Liver (tissue), 9 donors: ENCODE data around the gene SPDEF. TPM values are rescaled to one million over a fixed set of nuclear protein-coding genes. Genes with fewer than 3 reads are reported as not detected.

Source experiments
- DNase-seq: peaks from one replicate; pipeline ENCODE4 v3.0.0-alpha.2; 2017; ENCODE audit warnings: low spot score
- H3K27ac ChIP-seq, 2 donors: one replicate each; pipeline ENCODE4 v1.7.0; 2013; ENCODE audit warnings: inconsistent platforms in 2 of 2, low read length in 2 of 2, control low read depth in 1 of 2, low read depth in 1 of 2, mild to moderate bottlenecking in 1 of 2
- H3K27me3 ChIP-seq, 4 donors: one replicate each; pipeline versions ENCODE4 v1.6.1 to v1.7.0; 2013; ENCODE audit warnings: low read length in 3 of 4, inconsistent platforms in 1 of 4, mild to moderate bottlenecking in 1 of 4, moderate library complexity in 1 of 4; ENCODE audit not compliant: control insufficient read depth in 4 of 4, insufficient read depth in 4 of 4
- H3K36me3 ChIP-seq, 4 donors: one replicate each; pipeline versions ENCODE4 v1.6.1 to v1.7.0; 2013; ENCODE audit warnings: low read length in 3 of 4, mild to moderate bottlenecking in 3 of 4, low read depth in 1 of 4, moderate library complexity in 1 of 4; ENCODE audit not compliant: control insufficient read depth in 4 of 4, insufficient read depth in 3 of 4
- H3K4me1 ChIP-seq, 4 donors: one replicate each; pipeline versions ENCODE4 v1.6.1 to v1.7.0; 2013; ENCODE audit warnings: low read length in 3 of 4, mild to moderate bottlenecking in 3 of 4, moderate library complexity in 1 of 4; ENCODE audit not compliant: control insufficient read depth in 4 of 4, insufficient read depth in 4 of 4
- H3K4me3 ChIP-seq, 3 donors: one replicate each; pipeline versions ENCODE4 v1.6.1 to v1.7.0; 2013; ENCODE audit warnings: low read length in 3 of 3, control low read depth in 1 of 3, low read depth in 1 of 3, mild to moderate bottlenecking in 1 of 3
- H3K9ac ChIP-seq, 2 donors: one replicate each; pipeline ENCODE4 v1.7.0; 2013; ENCODE audit warnings: low read length in 2 of 2, mild to moderate bottlenecking in 2 of 2, moderate library complexity in 2 of 2, control low read depth in 1 of 2, low read depth in 1 of 2
- H3K9me3 ChIP-seq, 4 donors: one replicate each; pipeline versions ENCODE4 v1.6.1 to v1.7.0; 2013; ENCODE audit warnings: low read length in 3 of 4; ENCODE audit not compliant: control insufficient read depth in 4 of 4
- ATF3 ChIP-seq: IDR thresholded peaks from 2 replicates; pipeline ENCODE4 v1.6.1; 2016; ENCODE audit warnings: antibody characterized with exemption
- EGR1 ChIP-seq, 2 donors: IDR thresholded peaks; 2 replicates each; pipeline ENCODE4 v1.6.1; 2016 to 2018; ENCODE audit warnings: antibody characterized with exemption in 2 of 2, low read depth in 2 of 2
- FOXA1 ChIP-seq: IDR thresholded peaks from 2 replicates; pipeline ENCODE4 v1.6.1; 2016; ENCODE audit warnings: antibody characterized with exemption
- FOXA2 ChIP-seq: IDR thresholded peaks from 2 replicates; pipeline ENCODE4 v1.6.1; 2016; ENCODE audit warnings: antibody characterized with exemption
- GABPA ChIP-seq, 2 donors: IDR thresholded peaks in 1 of 2; conservative IDR thresholded peaks in 1 of 2; 2 replicates each; pipeline ENCODE4 v1.6.1; 2016; ENCODE audit warnings: antibody characterized with exemption in 2 of 2, mild to moderate bottlenecking in 1 of 2, moderate library complexity in 1 of 2
- HNF4A ChIP-seq, 2 donors: conservative IDR thresholded peaks; 2 replicates each; pipeline ENCODE4 v1.6.1; 2016; ENCODE audit warnings: antibody characterized with exemption in 2 of 2, mild to moderate bottlenecking in 2 of 2
- HNF4G ChIP-seq: IDR thresholded peaks from 2 replicates; pipeline ENCODE4 v1.6.1; 2016; ENCODE audit warnings: antibody characterized with exemption
- JUND ChIP-seq, 2 donors: IDR thresholded peaks; 2 replicates each; pipeline ENCODE4 v1.6.1; 2016; ENCODE audit warnings: antibody characterized with exemption in 2 of 2
- MAX ChIP-seq: IDR thresholded peaks from 2 replicates; pipeline ENCODE4 v1.6.1; 2016; ENCODE audit warnings: antibody characterized with exemption
- RAD21 ChIP-seq, 2 donors: IDR thresholded peaks; 2 replicates each; pipeline ENCODE4 v1.6.1; 2016; ENCODE audit warnings: antibody characterized with exemption in 2 of 2, mild to moderate bottlenecking in 2 of 2
- RXRA ChIP-seq, 2 donors: IDR thresholded peaks; 2 replicates each; pipeline ENCODE4 v1.6.1; 2017 to 2018; ENCODE audit warnings: antibody characterized with exemption in 2 of 2, mild to moderate bottlenecking in 1 of 2
- SP1 ChIP-seq: IDR thresholded peaks from 2 replicates; pipeline ENCODE4 v1.6.1; 2018; ENCODE audit warnings: antibody characterized with exemption, mild to moderate bottlenecking
- YY1 ChIP-seq: IDR thresholded peaks from 2 replicates; pipeline ENCODE4 v1.6.1; 2016; ENCODE audit warnings: antibody characterized with exemption, mild to moderate bottlenecking
- ZBTB33 ChIP-seq: IDR thresholded peaks from 2 replicates; pipeline ENCODE4 v1.6.1; 2016; ENCODE audit warnings: antibody characterized with exemption
- WGBS: extraction: QIAGEN DNeasy Blood & Tissue Kit; methylation state at CpG from one replicate; pipeline ENCODE4 v1.1.7; 2013; 5-methylcytosine and 5-hydroxymethylcytosine counted together
- polyA plus RNA-seq, 2 donors: library from polyadenylated mRNA; stranded (reverse) in 1 of 2; unstranded in 1 of 2; fragments of 200-250 nt in 1 of 2; fragments of >200 nt in 1 of 2; fragmentation: Nextera tagmentation in 1 of 2; extraction: Ambion mirVana in 1 of 2; gene quantifications; one replicate each; pipeline versions ENCODE4 v1.2.1 to v1.2.3, GENCODE V29; 2013 to 2015
- total RNA-seq, 2 donors: library from RNA; depleted of rRNA; stranded (reverse); fragments of >200 nt; gene quantifications; one replicate each; pipeline ENCODE4 v1.2.3, GENCODE V29; 2014
- donor health status: healthy.
- donor health status: healthy.
- donor health status: healthy.
- donor health status: healthy.
- donor health status: healthy.

Gene SPDEF
- total and polyA plus RNA-seq, 4 donors = 0.05 to 0.09 TPM; not detected in 2

- H3K36me3 ChIP-seq = peaks cover 6 to 21% (median 6%) of the 10 kb centered on the region in 4 donors
- no peaks in the 10 kb centered on the region for H3K4me1 ChIP-seq
- H3K9me3 ChIP-seq = no peaks in the 10 kb centered on the region
- H3K9ac ChIP-seq = no peak overlapping the region
- no peak overlapping the region for H3K4me3 ChIP-seq
- 90% methylated on average over 2 of the region's 2 CpGs for WGBS
- no peak for TF ChIP-seq ZBTB33
- TF ChIP-seq YY1 = no peak
- TF ChIP-seq RAD21 (IDR thresholded peaks at IDR 0.05) = no peak
- no peak for TF ChIP-seq FOXA1
- no peak for TF ChIP-seq HNF4A (conservative IDR thresholded peaks at IDR 0.05)
- TF ChIP-seq GABPA (IDR thresholded peaks at IDR 0.05 in 1 of 2, conservative IDR thresholded peaks at IDR 0.05 in 1 of 2) = no peak
- no peak overlapping the region for H3K27ac ChIP-seq
- no peak for DNase-seq
- H3K27me3 ChIP-seq = no peaks in the 10 kb centered on the region
Measured at GRCh38 chr6:34585108-34585507, 29.0 kb upstream of the SPDEF start.

GRCh38 chr6:34584694-34585093 is 28.6 kb upstream of the SPDEF start:
- no peak overlapping the region for H3K27ac ChIP-seq
- no peak overlapping the region for H3K9ac ChIP-seq
- peaks cover 4 to 18% (median 6%) of the 10 kb centered on the region in 4 donors for H3K36me3 ChIP-seq
- no peak overlapping the region for H3K4me3 ChIP-seq
- no peak for TF ChIP-seq JUND (IDR thresholded peaks at IDR 0.05)
- no peak for TF ChIP-seq HNF4G
- no peak for TF ChIP-seq HNF4A (conservative IDR thresholded peaks at IDR 0.05)
- TF ChIP-seq FOXA1 = no peak
- no peak for TF ChIP-seq RAD21 (IDR thresholded peaks at IDR 0.05)
- no peak for TF ChIP-seq ATF3
- TF ChIP-seq GABPA (IDR thresholded peaks at IDR 0.05 in 1 of 2, conservative IDR thresholded peaks at IDR 0.05 in 1 of 2) = no peak
- TF ChIP-seq ZBTB33 = no peak
- TF ChIP-seq FOXA2 = no peak
- H3K27me3 ChIP-seq = no peaks in the 10 kb centered on the region
- no peaks in the 10 kb centered on the region for H3K9me3 ChIP-seq
- no peaks in the 10 kb centered on the region for H3K4me1 ChIP-seq
- no peak for DNase-seq
- WGBS = 86% methylated on average over 9 of the region's 9 CpGs

- peaks cover 0 to 12% (median 2%) of the 10 kb centered on the region in 4 donors for H3K36me3 ChIP-seq
- no peaks in the 10 kb centered on the region for H3K4me1 ChIP-seq
- H3K9ac ChIP-seq = no peak overlapping the region
- DNase-seq = no peak
- WGBS = 84% methylated on average over 5 of the region's 5 CpGs
- TF ChIP-seq RAD21 (IDR thresholded peaks at IDR 0.05) (no peak), MAX (no peak), HNF4G (no peak), HNF4A (conservative IDR thresholded peaks at IDR 0.05) (no peak), RXRA (IDR thresholded peaks at IDR 0.05) (no peak), SP1 (no peak), EGR1 (IDR thresholded peaks at IDR 0.05; ENCODE audit: low read depth in 2 of 2) (no peak)
- H3K4me3 ChIP-seq = no peak overlapping the region
- H3K27ac ChIP-seq = no peak overlapping the region
- no peaks in the 10 kb centered on the region for H3K9me3 ChIP-seq
- H3K27me3 ChIP-seq = no peaks in the 10 kb centered on the region
Measured at GRCh38 chr6:34583861-34584604, 27.9 kb upstream of the SPDEF start.
